ENCODE data around the gene P2RX3.

Gene P2RX3

DNA sequence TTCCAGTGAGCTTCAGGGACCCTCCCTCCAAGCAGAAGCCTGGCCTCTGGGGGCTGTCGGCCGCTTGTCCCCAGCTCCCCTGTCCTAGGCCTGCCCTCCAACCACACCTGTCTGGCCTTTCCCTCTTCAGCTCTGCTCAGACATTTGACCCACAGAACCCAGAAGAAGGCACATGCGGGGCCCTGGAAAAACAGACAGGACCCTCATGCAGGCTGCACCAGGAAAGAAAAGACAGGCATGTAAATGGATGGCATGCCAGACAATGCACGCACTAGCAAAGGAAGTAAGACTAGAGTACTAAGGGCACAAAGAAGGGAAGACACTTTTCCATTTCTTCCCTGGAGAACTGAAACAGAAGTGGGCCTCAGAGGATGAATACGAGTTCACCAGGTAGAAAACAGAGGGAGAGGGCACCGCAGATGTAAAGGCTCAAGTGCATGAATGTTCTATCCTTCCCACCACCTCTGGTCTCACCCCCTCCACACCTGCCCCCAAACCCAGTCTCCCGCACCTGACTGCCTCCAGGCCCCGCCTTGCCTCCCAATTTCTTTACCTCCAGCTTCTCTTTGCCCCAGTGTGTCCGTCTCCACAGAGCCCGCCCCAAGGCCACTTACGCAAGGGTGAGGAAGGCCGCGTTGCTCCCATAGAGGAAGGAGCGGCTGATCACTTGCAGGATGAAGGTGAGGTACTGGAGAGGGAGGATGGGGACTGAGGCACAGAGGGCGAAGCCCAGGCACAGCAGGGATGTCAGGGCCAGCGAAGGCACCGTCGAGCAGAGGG is 71.4 kb downstream of the P2RX3 start:
- H3K27ac Mint-ChIP-seq = no peak overlapping the region
- H3K4me3 Mint-ChIP-seq = no peak overlapping the region
- no peaks in the 10 kb centered on the region for H3K27me3 Mint-ChIP-seq (ENCODE audit: low read depth)
- H3K4me1 Mint-ChIP-seq (ENCODE audit: low read depth) = peaks cover 23% of the 10 kb centered on the region
- peaks cover 40% of the 10 kb centered on the region for H3K36me3 Mint-ChIP-seq (ENCODE audit: low read depth)
- H3K9me3 Mint-ChIP-seq = no peaks in the 10 kb centered on the region

GRCh38 chr11:57410287-57410686 is 72.1 kb downstream of the P2RX3 start:
- Mint-ChIP-seq H3K27ac (no peak overlapping the region), H3K4me1 (ENCODE audit: low read depth) (peaks cover 24% of the 10 kb centered on the region), H3K9me3 (no peaks in the 10 kb centered on the region), H3K36me3 (ENCODE audit: low read depth) (peaks cover 47% of the 10 kb centered on the region), H3K4me3 (no peak overlapping the region), H3K27me3 (ENCODE audit: low read depth) (no peaks in the 10 kb centered on the region)

DNA sequence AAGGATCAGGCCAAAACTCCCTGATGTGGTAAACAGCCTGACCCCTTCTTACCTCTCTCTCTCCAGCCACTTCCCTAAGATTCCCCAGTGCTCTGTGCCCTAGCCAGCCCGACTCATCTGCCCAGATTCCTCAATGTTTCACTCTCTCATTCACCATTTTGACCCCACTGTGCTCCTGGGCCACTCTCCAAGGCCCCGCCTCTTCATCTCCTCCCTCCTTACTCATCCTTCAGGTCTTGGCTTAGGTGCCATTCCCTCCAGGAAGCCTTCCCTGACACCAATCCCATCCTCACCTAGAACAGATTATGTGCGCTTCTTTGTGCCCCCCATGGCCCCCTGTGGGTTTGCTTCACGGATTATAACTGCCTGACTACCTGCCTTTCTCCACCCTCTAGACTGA is 75.5 kb downstream of the P2RX3 start:
- Mint-ChIP-seq H3K4me3 (no peak overlapping the region), H3K36me3 (ENCODE audit: low read depth) (peaks cover 46% of the 10 kb centered on the region), H3K9me3 (no peaks in the 10 kb centered on the region), H3K27ac (no peak overlapping the region), H3K4me1 (ENCODE audit: low read depth) (peaks cover 7% of the 10 kb centered on the region), H3K27me3 (ENCODE audit: low read depth) (no peaks in the 10 kb centered on the region)

DNA sequence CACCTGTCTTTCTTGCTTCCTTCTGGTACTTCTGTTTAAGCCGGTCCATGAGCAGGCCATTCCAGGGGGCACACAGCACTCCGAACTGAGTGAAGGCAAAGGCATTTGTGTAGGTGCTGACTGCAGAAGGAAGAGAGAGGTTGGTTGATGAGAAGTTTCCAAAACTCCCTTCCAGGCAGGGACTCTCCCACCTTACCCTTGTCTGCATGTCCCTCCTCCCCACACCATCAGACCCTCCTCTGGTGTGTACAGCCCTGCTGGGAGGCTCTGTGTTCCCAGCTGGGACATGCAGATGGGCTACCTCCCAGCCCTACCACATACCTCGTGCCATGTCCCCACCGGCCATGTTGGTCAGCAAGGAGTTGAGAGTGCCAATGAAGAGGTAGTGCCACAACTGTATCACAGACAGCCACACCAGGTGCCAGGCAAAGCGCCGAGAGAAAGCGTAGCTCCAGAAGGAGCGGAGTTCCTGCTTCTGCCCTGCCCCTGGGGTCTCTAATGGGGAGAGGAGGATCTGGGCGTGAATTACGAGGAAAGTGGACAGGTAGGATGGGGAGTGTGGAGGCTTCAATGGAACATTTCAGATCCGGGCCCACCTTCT is 76.6 kb downstream of the P2RX3 start:
- Mint-ChIP-seq H3K4me3 (no peak overlapping the region), H3K9me3 (no peaks in the 10 kb centered on the region), H3K27me3 (ENCODE audit: low read depth) (no peaks in the 10 kb centered on the region), H3K27ac (no peak overlapping the region), H3K36me3 (ENCODE audit: low read depth) (peaks cover 47% of the 10 kb centered on the region), H3K4me1 (ENCODE audit: low read depth) (peaks cover 9% of the 10 kb centered on the region)

- Mint-ChIP-seq H3K4me3 (no peak overlapping the region), H3K9me3 (no peaks in the 10 kb centered on the region), H3K4me1 (ENCODE audit: low read depth) (peaks cover 7% of the 10 kb centered on the region), H3K27ac (no peak overlapping the region), H3K36me3 (ENCODE audit: low read depth) (peaks cover 40% of the 10 kb centered on the region), H3K27me3 (ENCODE audit: low read depth) (no peaks in the 10 kb centered on the region)
Measured at GRCh38 chr11:57416436-57416835, 78.3 kb downstream of the P2RX3 start.

- Mint-ChIP-seq H3K27me3 (ENCODE audit: low read depth) (no peaks in the 10 kb centered on the region), H3K36me3 (ENCODE audit: low read depth) (peaks cover 40% of the 10 kb centered on the region), H3K27ac (no peak overlapping the region), H3K4me1 (ENCODE audit: low read depth) (peaks cover 7% of the 10 kb centered on the region), H3K9me3 (no peaks in the 10 kb centered on the region), H3K4me3 (no peak overlapping the region)
Measured at GRCh38 chr11:57417056-57417455, 78.9 kb downstream of the P2RX3 start.

DNA sequence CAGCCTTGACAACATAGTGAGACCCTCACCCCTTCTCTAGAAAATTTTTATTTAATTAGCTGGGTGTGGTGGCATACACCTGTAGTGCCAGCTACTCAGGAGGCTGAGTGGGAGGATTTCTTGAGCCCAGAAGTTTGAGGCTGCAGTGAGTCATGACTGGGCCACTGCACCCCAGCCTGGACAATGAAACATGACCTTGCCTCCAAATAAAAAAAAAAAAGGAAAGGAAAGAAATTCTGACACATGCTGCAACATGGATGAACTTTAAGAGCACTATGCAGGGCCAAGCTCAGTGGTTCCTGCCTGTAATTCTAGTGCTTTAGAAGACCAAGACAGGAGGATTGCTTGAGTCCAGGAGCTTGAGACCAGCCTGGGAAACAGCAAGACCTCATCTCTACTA is 80.0 kb downstream of the P2RX3 start:
- H3K9me3 Mint-ChIP-seq = no peaks in the 10 kb centered on the region
- H3K4me1 Mint-ChIP-seq (ENCODE audit: low read depth) = peaks cover 15% of the 10 kb centered on the region
- H3K4me3 Mint-ChIP-seq = no peak overlapping the region
- H3K27ac Mint-ChIP-seq = no peak overlapping the region
- no peaks in the 10 kb centered on the region for H3K27me3 Mint-ChIP-seq (ENCODE audit: low read depth)
- H3K36me3 Mint-ChIP-seq (ENCODE audit: low read depth) = peaks cover 43% of the 10 kb centered on the region

DNA sequence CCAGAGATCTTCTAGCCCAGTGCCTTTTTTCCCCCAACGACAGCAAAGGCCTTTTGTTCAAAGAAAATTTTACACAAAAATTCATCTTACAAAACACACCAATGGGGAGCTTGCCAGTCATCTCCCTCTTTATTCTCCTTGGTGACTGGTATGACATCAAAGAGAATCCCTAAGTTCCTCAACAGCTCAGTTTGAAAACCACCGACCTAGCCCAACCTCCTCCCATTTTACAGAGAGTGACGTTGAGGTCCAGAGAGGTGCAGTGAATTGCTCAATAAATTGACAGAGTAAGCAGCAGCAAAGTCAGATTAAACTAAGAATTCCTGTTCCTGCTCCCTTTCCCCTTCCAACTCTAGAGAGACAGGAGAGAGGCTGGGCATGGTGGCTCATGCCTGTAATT is 81.0 kb downstream of the P2RX3 start:
- H3K27me3 Mint-ChIP-seq (ENCODE audit: low read depth) = no peaks in the 10 kb centered on the region
- peaks cover 39% of the 10 kb centered on the region for H3K36me3 Mint-ChIP-seq (ENCODE audit: low read depth)
- no peaks in the 10 kb centered on the region for H3K9me3 Mint-ChIP-seq
- peaks cover 17% of the 10 kb centered on the region for H3K4me1 Mint-ChIP-seq (ENCODE audit: low read depth)
- H3K4me3 Mint-ChIP-seq = no peak overlapping the region
- no peak overlapping the region for H3K27ac Mint-ChIP-seq

GRCh38 chr11:57421066-57421465 is 82.9 kb downstream of the P2RX3 start:
- no peak overlapping the region for H3K4me3 Mint-ChIP-seq
- no peak overlapping the region for H3K27ac Mint-ChIP-seq
- peaks cover 30% of the 10 kb centered on the region for H3K36me3 Mint-ChIP-seq (ENCODE audit: low read depth)
- peaks cover 30% of the 10 kb centered on the region for H3K4me1 Mint-ChIP-seq (ENCODE audit: low read depth)
- H3K27me3 Mint-ChIP-seq (ENCODE audit: low read depth) = no peaks in the 10 kb centered on the region
- H3K9me3 Mint-ChIP-seq = no peaks in the 10 kb centered on the region

DNA sequence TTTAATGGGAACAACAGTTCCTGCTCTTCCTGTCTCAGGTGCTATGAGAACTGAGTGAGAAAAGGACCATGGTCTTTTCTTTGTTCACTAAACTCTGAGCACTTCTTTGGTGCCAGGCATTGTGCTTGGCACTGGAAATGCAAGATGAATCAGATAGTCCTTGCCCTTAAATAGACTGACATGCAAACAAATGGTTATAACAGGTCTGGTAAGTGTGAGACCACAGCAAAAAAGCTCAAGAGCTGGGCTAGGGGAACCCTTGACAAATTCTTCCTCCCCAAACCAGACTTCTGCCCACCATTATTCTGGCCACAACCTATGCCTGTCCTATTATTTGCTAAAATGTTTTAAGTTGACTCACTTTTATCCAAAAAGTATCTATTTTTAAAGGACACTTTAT is 83.7 kb downstream of the P2RX3 start:
- H3K27ac Mint-ChIP-seq = no peak overlapping the region
- H3K9me3 Mint-ChIP-seq = no peaks in the 10 kb centered on the region
- no peaks in the 10 kb centered on the region for H3K27me3 Mint-ChIP-seq (ENCODE audit: low read depth)
- H3K4me3 Mint-ChIP-seq = no peak overlapping the region
- H3K4me1 Mint-ChIP-seq (ENCODE audit: low read depth) = peaks cover 36% of the 10 kb centered on the region
- peaks cover 28% of the 10 kb centered on the region for H3K36me3 Mint-ChIP-seq (ENCODE audit: low read depth)

All from T-helper 1 cell treated with Interleukin-12 subunit alpha and Interleukin-12 subunit beta and Interleukin-4 antibody, amounts not matched to agents 30 μg/mL and 1 μg/mL, for 36 hours (primary cell).